Measurements from ENCODE around the gene CREB5.

The CREB5 gene

GRCh38 chr7:28516390-28517172 lies 104.3 kb downstream of the CREB5 start:
- DNase-seq (ENCODE audit: low read depth), result no peak

- no peak for DNase-seq (ENCODE audit: low read depth)
These were observed 104.9 kb downstream of the CREB5 start for GRCh38 chr7:28517206-28517605.

GRCh38 chr7:28517606-28518005 lies 105.3 kb downstream of the CREB5 start:
- no peak for DNase-seq (ENCODE audit: low read depth)

GRCh38 chr7:28520074-28521015 lies 108.0 kb downstream of the CREB5 start:
- no peak for DNase-seq (ENCODE audit: low read depth)

GRCh38 chr7:28524978-28525377 lies 112.7 kb downstream of the CREB5 start:
- no peak for DNase-seq (ENCODE audit: low read depth)

- no peak for DNase-seq (ENCODE audit: low read depth)
These were observed 116.6 kb downstream of the CREB5 start for GRCh38 chr7:28528899-28529298.

- DNase-seq (ENCODE audit: low read depth), result no peak
These were observed 117.4 kb downstream of the CREB5 start for GRCh38 chr7:28529755-28530154.

- no peak for DNase-seq (ENCODE audit: low read depth)
These were observed 118.0 kb downstream of the CREB5 start for GRCh38 chr7:28530175-28530802.

- no peak for DNase-seq (ENCODE audit: low read depth)
These were observed 118.5 kb downstream of the CREB5 start for GRCh38 chr7:28530803-28531175.

- no peak for DNase-seq (ENCODE audit: low read depth)
These were observed 119.0 kb downstream of the CREB5 start for GRCh38 chr7:28531291-28531690.

- DNase-seq (ENCODE audit: low read depth), result no peak
These were observed 119.9 kb downstream of the CREB5 start for GRCh38 chr7:28532181-28532580.

- DNase-seq (ENCODE audit: low read depth), result no peak
These were observed 120.9 kb downstream of the CREB5 start for GRCh38 chr7:28533267-28533666.

GRCh38 chr7:28533731-28534531 lies 121.6 kb downstream of the CREB5 start:
- no peak for DNase-seq (ENCODE audit: low read depth)

GRCh38 chr7:28536259-28536658 lies 123.9 kb downstream of the CREB5 start:
- no peak for DNase-seq (ENCODE audit: low read depth)

- no peak for DNase-seq (ENCODE audit: low read depth)
These were observed 127.1 kb downstream of the CREB5 start for GRCh38 chr7:28539289-28539981.

GRCh38 chr7:28542410-28542809 lies 130.1 kb downstream of the CREB5 start:
- DNase-seq (ENCODE audit: low read depth), result no peak

- DNase-seq (ENCODE audit: low read depth), result no peak
These were observed 132.3 kb downstream of the CREB5 start for GRCh38 chr7:28544453-28545117.

GRCh38 chr7:28546067-28546466 lies 133.7 kb downstream of the CREB5 start:
- DNase-seq (ENCODE audit: low read depth), result no peak

GRCh38 chr7:28547115-28547514 lies 134.8 kb downstream of the CREB5 start:
- no peak for DNase-seq (ENCODE audit: low read depth)

GRCh38 chr7:28548416-28548815 lies 136.1 kb downstream of the CREB5 start:
- no peak for DNase-seq (ENCODE audit: low read depth)

GRCh38 chr7:28549998-28550397 lies 137.7 kb downstream of the CREB5 start:
- no peak for DNase-seq (ENCODE audit: low read depth)

Measured in activated gamma-delta T cell treated with anti-CD3 and anti-CD28 coated beads, Interleukin-2, amount 50 U/mL, for 16 hours (primary cell).